ENCODE data around the gene GAA.

DNA sequence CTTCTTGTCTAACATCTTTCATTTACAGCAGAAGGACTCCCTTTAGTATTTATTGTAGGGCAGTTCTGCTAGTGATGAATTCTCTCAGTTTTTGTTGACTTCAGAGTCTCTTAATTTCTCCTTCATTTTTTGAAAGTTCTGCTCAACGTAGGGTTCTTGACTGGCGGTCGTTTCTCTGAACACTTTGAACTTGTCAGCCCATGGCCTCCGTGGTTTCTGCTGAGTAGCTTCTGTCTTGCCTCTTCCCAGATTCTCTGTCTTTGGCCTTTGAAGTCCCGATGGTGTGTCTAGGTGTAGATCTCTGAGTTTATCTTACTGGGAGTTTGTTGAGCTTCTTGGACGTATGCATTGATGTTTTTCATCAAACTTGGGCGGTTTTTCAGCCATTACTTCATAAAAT is 13.4 kb downstream of the GAA start:
- TF ChIP-seq EZH2phosphoT487 (IDR thresholded peaks at IDR 0.05; ENCODE audit: borderline replicate concordance, low read depth, low read length), result no peak
- TF ChIP-seq, protein P1, sequence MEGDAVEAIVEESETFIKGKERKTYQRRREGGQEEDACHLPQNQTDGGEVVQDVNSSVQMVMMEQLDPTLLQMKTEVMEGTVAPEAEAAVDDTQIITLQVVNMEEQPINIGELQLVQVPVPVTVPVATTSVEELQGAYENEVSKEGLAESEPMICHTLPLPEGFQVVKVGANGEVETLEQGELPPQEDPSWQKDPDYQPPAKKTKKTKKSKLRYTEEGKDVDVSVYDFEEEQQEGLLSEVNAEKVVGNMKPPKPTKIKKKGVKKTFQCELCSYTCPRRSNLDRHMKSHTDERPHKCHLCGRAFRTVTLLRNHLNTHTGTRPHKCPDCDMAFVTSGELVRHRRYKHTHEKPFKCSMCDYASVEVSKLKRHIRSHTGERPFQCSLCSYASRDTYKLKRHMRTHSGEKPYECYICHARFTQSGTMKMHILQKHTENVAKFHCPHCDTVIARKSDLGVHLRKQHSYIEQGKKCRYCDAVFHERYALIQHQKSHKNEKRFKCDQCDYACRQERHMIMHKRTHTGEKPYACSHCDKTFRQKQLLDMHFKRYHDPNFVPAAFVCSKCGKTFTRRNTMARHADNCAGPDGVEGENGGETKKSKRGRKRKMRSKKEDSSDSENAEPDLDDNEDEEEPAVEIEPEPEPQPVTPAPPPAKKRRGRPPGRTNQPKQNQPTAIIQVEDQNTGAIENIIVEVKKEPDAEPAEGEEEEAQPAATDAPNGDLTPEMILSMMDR (conservative IDR thresholded peaks at IDR 0.05; ENCODE audit: low read length), result no peak
